ENCODE results near the gene ANKFN1. TPM values are rescaled to one million over a fixed set of nuclear protein-coding genes. Genes with fewer than 3 reads are reported as not detected.
"Not testable (repeated sequence)": the region's sequence is repeated elsewhere in the genome, so short reads cannot be mapped to it uniquely, and the experiment has no call there.

Gene ANKFN1
- polyA plus RNA-seq, 3 donors, result 0.89 to 0.99 (median 0.94) TPM

- no peak for DNase-seq
Measured at GRCh38 chr17:56347639-56348038, 194.4 kb downstream of the ANKFN1 start.

GRCh38 chr17:56350592-56350991 is 197.3 kb downstream of the ANKFN1 start:
- no peak for DNase-seq

- no peak for DNase-seq
Measured at GRCh38 chr17:56351675-56352074, 198.4 kb downstream of the ANKFN1 start.

GRCh38 chr17:56358651-56359050 is 205.4 kb downstream of the ANKFN1 start:
- DNase-seq, result no peak

GRCh38 chr17:56359518-56359917 is 206.2 kb downstream of the ANKFN1 start:
- no peak for DNase-seq

- peak; percentile 39 for DNase-seq
Measured at GRCh38 chr17:56367366-56367765, 214.1 kb downstream of the ANKFN1 start.

GRCh38 chr17:56373981-56374833 is 220.9 kb downstream of the ANKFN1 start:
- no peak for DNase-seq

- no peak for DNase-seq
Measured at GRCh38 chr17:56389356-56389755, 236.1 kb downstream of the ANKFN1 start.

- DNase-seq, result no peak
Measured at GRCh38 chr17:56392321-56392720, 239.0 kb downstream of the ANKFN1 start.

- no peak for DNase-seq
Measured at GRCh38 chr17:56393156-56393555, 239.9 kb downstream of the ANKFN1 start.

- no peak for DNase-seq
Measured at GRCh38 chr17:56395787-56396186, 242.5 kb downstream of the ANKFN1 start.

- DNase-seq, result no peak
Measured at GRCh38 chr17:56407086-56407485, 253.8 kb downstream of the ANKFN1 start.

- not testable (repeated sequence) for DNase-seq
Measured at GRCh38 chr17:56412356-56412755, 259.1 kb downstream of the ANKFN1 start.

- no peak for DNase-seq
Measured at GRCh38 chr17:56416682-56417351, 263.5 kb downstream of the ANKFN1 start.

GRCh38 chr17:56424005-56424404 is 270.7 kb downstream of the ANKFN1 start:
- DNase-seq, result no peak

- DNase-seq, result no peak
Measured at GRCh38 chr17:56424543-56425044, 271.3 kb downstream of the ANKFN1 start.

- no peak for DNase-seq
Measured at GRCh38 chr17:56425483-56425882, 272.2 kb downstream of the ANKFN1 start.

GRCh38 chr17:56426901-56427300 is 273.6 kb downstream of the ANKFN1 start:
- DNase-seq, result no peak

- no peak for DNase-seq
Measured at GRCh38 chr17:56431736-56432135, 278.5 kb downstream of the ANKFN1 start.

GRCh38 chr17:56432443-56432842 is 279.2 kb downstream of the ANKFN1 start:
- DNase-seq, result no peak

- DNase-seq, result no peak
Measured at GRCh38 chr17:56434610-56435009, 281.3 kb downstream of the ANKFN1 start.

GRCh38 chr17:56436142-56436541 is 282.9 kb downstream of the ANKFN1 start:
- no peak for DNase-seq

- DNase-seq, result no peak
Measured at GRCh38 chr17:56440419-56440818, 287.1 kb downstream of the ANKFN1 start.

All from renal pelvis (tissue), 4 donors.